ENCODE results near the gene KCTD2.

KCTD2 gene

GRCh38 chr17:75078284-75079022 is 31.4 kb downstream of the KCTD2 start:
- no peak for DNase-seq

GRCh38 chr17:75079023-75079373 is 32.0 kb downstream of the KCTD2 start:
- no peak for DNase-seq

- no peak for DNase-seq
Measured at GRCh38 chr17:75081611-75082540, 34.9 kb downstream of the KCTD2 start.

- DNase-seq, result no peak
Measured at GRCh38 chr17:75082683-75083082, 35.7 kb downstream of the KCTD2 start.

- no peak for DNase-seq
Measured at GRCh38 chr17:75084039-75084660, 37.1 kb downstream of the KCTD2 start.

GRCh38 chr17:75086496-75087181 is 39.6 kb downstream of the KCTD2 start:
- DNase-seq, result no peak

- DNase-seq, result no peak
Measured at GRCh38 chr17:75087182-75087557, 40.1 kb downstream of the KCTD2 start.

GRCh38 chr17:75087558-75088453 is 40.8 kb downstream of the KCTD2 start, which contains the start of gene SLC16A5:
SLC16A5 (plus strand) TSS chr17:75087954; CDS start chr17:75093637, 5,683 bp downstream.
- DNase-seq, result no peak

GRCh38 chr17:75088465-75089417 is 41.7 kb downstream of the KCTD2 start:
- no peak for DNase-seq

GRCh38 chr17:75090871-75091854 is 44.1 kb downstream of the KCTD2 start:
- DNase-seq, result no peak

GRCh38 chr17:75091855-75092327 is 44.9 kb downstream of the KCTD2 start:
- no peak for DNase-seq

- no peak for DNase-seq
Measured at GRCh38 chr17:75093548-75094158, 46.6 kb downstream of the KCTD2 start.

GRCh38 chr17:75094871-75095399 is 47.9 kb downstream of the KCTD2 start:
- no peak for DNase-seq

GRCh38 chr17:75096082-75096625 is 49.1 kb downstream of the KCTD2 start:
- DNase-seq, result no peak

- no peak for DNase-seq
Measured at GRCh38 chr17:75097865-75098264, 50.8 kb downstream of the KCTD2 start.

GRCh38 chr17:75098861-75099260 is 51.8 kb downstream of the KCTD2 start:
- DNase-seq, result no peak

GRCh38 chr17:75099881-75100595 is 53.0 kb downstream of the KCTD2 start:
- DNase-seq, result no peak

Measured in NCI-H2081 treated with DMSO at 0.1 percent for 48 hours (cell line).